ENCODE measurements around the gene NFYC.

Gene NFYC

GRCh38 chr1:40784141-40784770 lies 92.8 kb downstream of the NFYC start:
- DNase-seq: no peak

- no peak for DNase-seq
These were observed 93.3 kb downstream of the NFYC start for GRCh38 chr1:40784771-40785151.

GRCh38 chr1:40785446-40785845 lies 93.9 kb downstream of the NFYC start:
- DNase-seq: no peak

GRCh38 chr1:40786171-40786994 lies 94.9 kb downstream of the NFYC start:
- DNase-seq: no peak

- no peak for DNase-seq
These were observed 95.6 kb downstream of the NFYC start for GRCh38 chr1:40786995-40787705.

GRCh38 chr1:40787737-40788560 lies 96.4 kb downstream of the NFYC start:
- DNase-seq: no peak

GRCh38 chr1:40788561-40789341 lies 97.2 kb downstream of the NFYC start:
- no peak for DNase-seq

- DNase-seq: no peak
These were observed 97.8 kb downstream of the NFYC start for GRCh38 chr1:40789342-40789598.

GRCh38 chr1:40789661-40790430 lies 98.3 kb downstream of the NFYC start:
- no peak for DNase-seq

- DNase-seq: no peak
These were observed 100.5 kb downstream of the NFYC start for GRCh38 chr1:40792036-40792435.

GRCh38 chr1:40793617-40794016 lies 102.1 kb downstream of the NFYC start:
- no peak for DNase-seq

GRCh38 chr1:40794048-40794447 lies 102.5 kb downstream of the NFYC start:
- DNase-seq: no peak

GRCh38 chr1:40794974-40795715 lies 103.6 kb downstream of the NFYC start:
- no peak for DNase-seq

- no peak for DNase-seq
These were observed 104.5 kb downstream of the NFYC start for GRCh38 chr1:40795811-40796586.

- no peak for DNase-seq
These were observed 105.6 kb downstream of the NFYC start for GRCh38 chr1:40796939-40797667.

- DNase-seq: no peak
These were observed 106.1 kb downstream of the NFYC start for GRCh38 chr1:40797668-40798010.

GRCh38 chr1:40798366-40799281 lies 107.1 kb downstream of the NFYC start:
- no peak for DNase-seq

GRCh38 chr1:40799351-40799867 lies 107.9 kb downstream of the NFYC start:
- no peak for DNase-seq
